Stimulated activated CD4-positive, alpha-beta T cell treated with anti-CD3 and anti-CD28 coated beads, Interleukin-4, amount 100 ng/mL, for 48 hours (primary cell): ENCODE data around the gene LRRC28.

Source experiments
- DNase-seq, 2 donors: peaks; one replicate each; pipeline ENCODE4 v3.0.0-alpha.2; 2020; ENCODE audit warnings: low read depth in 2 of 2

The LRRC28 gene

GRCh38 chr15:99305761-99306505 lies 54.7 kb downstream of the LRRC28 start:
- no peak for DNase-seq

GRCh38 chr15:99306694-99307338 lies 55.5 kb downstream of the LRRC28 start:
- DNase-seq, result no peak

- no peak for DNase-seq
Observed at GRCh38 chr15:99307735-99308134, 56.5 kb downstream of the LRRC28 start.

GRCh38 chr15:99310745-99311144 lies 59.5 kb downstream of the LRRC28 start:
- no peak for DNase-seq

- no peak for DNase-seq
Observed at GRCh38 chr15:99312228-99312627, 60.9 kb downstream of the LRRC28 start.

GRCh38 chr15:99312794-99313193 lies 61.5 kb downstream of the LRRC28 start:
- DNase-seq, result no peak

- no peak for DNase-seq
Observed at GRCh38 chr15:99315636-99316035, 64.4 kb downstream of the LRRC28 start.

GRCh38 chr15:99320374-99321215 lies 69.3 kb downstream of the LRRC28 start:
- DNase-seq, result no peak

- no peak for DNase-seq
Observed at GRCh38 chr15:99321468-99321867, 70.2 kb downstream of the LRRC28 start.

- DNase-seq, result no peak
Observed at GRCh38 chr15:99322643-99323405, 71.5 kb downstream of the LRRC28 start.

- DNase-seq, result no peak
Observed at GRCh38 chr15:99324082-99324620, 72.9 kb downstream of the LRRC28 start.

- DNase-seq, result no peak
Observed at GRCh38 chr15:99324700-99325099, 73.4 kb downstream of the LRRC28 start.

- no peak for DNase-seq
Observed at GRCh38 chr15:99326235-99326634, 75.0 kb downstream of the LRRC28 start.

GRCh38 chr15:99328106-99329072 lies 77.1 kb downstream of the LRRC28 start:
- no peak for DNase-seq

- DNase-seq, result no peak
Observed at GRCh38 chr15:99331381-99331780, 80.1 kb downstream of the LRRC28 start.

GRCh38 chr15:99333413-99333812 lies 82.1 kb downstream of the LRRC28 start:
- no peak for DNase-seq

- DNase-seq, result no peak
Observed at GRCh38 chr15:99333981-99334380, 82.7 kb downstream of the LRRC28 start.

- DNase-seq, result no peak
Observed at GRCh38 chr15:99335508-99335907, 84.2 kb downstream of the LRRC28 start.

- no peak for DNase-seq
Observed at GRCh38 chr15:99336794-99337193, 85.5 kb downstream of the LRRC28 start.

- DNase-seq, result no peak
Observed at GRCh38 chr15:99340347-99340746, 89.1 kb downstream of the LRRC28 start.
